Eye (tissue), 1 donor: ENCODE data around the gene SHE.

Experiments used
- DNase-seq: peaks from one replicate; pipeline ENCODE4 v3.0.0-alpha.2; 2015

SHE gene

DNA sequence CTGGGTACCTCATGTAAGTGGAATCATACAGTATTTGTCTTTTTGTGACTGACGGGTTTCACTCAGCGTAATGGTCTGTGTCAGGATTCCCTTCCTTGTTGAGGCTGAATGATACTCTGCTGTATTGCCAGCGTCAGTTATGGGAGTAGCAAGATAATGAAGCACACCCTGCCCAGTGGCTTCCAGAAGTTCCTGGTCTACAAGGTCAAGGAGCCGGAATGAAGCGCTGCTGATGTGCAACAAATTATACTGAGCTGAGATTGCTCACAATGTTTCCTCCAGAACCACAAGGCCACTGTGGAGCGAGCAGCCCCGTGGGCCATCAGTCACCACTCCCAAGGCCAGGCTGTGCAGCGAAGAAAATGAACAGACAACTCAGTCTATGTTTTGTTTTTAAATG lies 24.2 kb downstream of the SHE start:
- no peak for DNase-seq

DNA sequence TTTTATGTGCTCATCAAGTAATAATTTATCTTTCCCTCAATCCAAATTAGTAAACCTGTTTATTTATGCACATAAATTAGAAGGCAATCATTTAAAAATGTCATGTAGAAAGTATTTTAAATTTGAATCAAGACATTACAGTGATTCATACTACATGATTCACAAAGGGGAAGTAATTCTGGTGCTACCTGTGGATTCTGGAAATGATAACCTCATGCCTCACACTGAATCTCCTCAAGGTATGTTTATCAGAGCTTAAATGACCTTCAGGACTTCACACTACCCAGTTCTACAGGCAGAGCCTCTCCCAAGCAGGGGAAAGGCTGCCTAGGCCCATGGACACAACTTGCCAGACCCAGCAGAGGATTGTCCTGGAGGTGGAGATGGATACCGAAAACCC lies 25.4 kb downstream of the SHE start:
- DNase-seq: no peak

DNA sequence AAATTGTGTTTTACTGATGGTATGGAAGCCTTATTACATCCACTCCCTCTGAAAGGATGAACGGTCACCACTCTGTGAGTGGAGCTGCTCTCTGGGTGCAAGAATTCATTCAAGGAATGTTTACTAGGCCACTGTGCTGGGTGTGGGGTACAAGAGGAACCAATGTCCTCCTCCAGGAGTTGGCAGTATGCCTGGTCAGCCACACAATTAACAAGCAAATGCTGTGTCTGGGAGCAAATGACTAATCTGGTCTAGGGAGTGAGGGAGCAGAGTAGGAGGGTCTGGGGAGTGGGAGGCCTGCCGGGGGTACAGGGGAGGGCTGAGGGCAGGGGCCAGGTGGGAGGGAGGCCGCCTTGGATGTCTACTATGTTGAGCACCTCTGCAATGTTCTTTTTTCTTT lies 27.4 kb downstream of the SHE start:
- DNase-seq: no peak

- DNase-seq: no peak
Observed at GRCh38 chr1:154471304-154471703, 30.9 kb downstream of the SHE start.

DNA sequence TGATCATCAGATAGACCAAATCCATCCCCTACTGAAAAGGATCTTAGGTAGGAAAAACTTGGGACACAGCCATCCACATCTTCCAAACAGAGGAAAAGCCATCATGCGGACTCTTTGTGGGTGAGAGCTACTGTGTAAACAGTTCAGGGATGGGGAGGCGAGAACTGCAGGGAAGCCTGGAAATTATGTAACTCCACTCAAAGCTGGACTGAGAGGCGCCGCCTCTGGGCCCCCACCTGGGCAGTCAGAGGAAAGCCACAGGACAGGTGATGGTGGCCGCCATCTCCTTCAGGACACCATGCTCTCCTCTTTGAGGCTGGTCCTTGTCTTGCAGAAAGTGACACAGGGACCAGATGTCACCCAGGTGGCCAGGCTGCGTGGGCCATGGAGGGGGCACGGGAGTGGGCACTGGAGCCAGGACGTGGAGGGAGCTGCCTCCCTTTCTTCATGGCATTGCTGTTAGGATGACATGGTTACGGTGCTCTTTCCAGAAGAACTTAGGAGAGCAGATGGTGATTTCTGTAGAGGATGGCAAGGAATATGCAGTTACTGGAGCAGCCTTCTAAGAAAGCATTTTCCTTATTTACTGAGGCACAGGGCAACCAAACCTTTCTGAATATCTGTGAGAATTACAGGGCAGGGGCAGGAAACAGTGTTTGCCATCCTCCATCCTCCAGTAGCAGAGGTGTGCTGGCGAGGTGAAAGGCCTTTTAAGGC lies 32.2 kb downstream of the SHE start:
- DNase-seq: no peak

DNA sequence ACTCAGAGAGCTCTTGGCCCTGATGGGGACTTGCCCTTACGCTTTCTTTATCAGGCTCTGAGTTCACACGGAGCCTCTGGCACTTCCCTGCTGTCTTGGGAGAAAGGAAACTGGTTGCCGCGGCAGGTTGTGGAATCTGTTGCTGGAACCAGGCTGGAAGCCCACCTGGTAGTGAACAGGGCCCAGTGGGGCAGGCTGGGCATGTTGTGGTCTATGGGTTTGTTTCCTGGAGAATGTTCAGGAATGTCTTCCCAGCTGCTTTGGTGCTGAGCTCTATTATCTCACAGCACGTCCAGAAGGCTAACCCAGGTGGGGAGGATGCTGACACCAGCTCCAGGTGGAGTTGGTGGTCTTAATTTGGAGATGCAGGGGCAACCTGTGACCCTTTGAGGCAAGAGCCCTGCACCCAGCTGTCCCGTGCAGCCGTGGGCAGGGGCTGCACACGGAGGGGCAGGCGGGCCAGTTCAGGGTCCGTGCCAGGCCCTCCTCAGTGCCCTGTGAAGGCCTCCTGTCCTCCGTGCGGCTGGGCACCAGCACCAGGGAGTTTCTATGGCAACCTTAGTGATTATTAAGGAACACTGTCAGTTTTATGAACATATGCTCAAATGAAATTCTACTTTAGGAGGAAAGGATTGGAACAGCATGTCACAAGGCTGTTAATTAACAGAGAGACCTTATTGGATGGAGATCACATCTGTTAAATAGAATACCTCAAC lies 33.5 kb downstream of the SHE start:
- no peak for DNase-seq

- no peak for DNase-seq
Observed at GRCh38 chr1:154467434-154468102, 34.6 kb downstream of the SHE start.

DNA sequence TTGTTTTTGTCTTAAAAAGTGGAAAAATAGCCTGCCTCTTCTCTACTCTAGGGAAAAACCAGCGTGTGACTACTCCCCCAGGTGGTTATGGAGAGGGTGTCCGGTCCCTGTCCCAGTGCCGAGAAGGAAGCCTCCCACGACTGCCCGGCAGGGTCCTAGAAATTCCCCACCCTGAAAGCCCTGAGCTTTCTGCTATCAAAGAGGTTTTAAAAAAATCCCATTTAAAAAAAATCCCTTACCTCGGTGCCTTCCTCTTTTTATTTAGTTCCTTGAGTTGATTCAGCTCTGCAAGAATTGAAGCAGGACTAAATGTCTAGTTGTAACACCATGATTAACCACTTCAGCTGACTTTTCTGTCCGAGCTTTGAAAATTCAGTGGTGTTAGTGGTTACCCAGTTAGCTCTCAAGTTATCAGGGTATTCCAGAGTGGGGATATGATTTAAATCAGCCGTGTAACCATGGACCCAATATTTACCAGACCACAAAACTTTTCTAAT lies 35.2 kb downstream of the SHE start:
- DNase-seq: no peak

DNA sequence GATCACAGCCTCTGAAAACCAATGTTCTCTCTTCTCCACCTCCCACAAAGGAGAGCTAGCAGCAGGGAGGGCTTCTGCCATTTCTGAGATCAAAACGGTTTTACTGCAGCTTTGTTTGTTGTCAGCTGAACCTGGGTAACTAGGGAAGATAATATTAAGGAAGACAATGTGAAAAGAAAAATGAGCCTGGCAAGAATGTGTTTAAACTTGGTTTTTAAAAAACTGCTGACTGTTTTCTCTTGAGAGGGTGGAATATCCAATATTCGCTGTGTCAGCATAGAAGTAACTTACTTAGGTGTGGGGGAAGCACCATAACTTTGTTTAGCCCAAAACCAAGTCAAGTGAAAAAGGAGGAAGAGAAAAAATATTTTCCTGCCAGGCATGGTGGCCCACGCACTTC lies 36.0 kb downstream of the SHE start:
- no peak for DNase-seq

DNA sequence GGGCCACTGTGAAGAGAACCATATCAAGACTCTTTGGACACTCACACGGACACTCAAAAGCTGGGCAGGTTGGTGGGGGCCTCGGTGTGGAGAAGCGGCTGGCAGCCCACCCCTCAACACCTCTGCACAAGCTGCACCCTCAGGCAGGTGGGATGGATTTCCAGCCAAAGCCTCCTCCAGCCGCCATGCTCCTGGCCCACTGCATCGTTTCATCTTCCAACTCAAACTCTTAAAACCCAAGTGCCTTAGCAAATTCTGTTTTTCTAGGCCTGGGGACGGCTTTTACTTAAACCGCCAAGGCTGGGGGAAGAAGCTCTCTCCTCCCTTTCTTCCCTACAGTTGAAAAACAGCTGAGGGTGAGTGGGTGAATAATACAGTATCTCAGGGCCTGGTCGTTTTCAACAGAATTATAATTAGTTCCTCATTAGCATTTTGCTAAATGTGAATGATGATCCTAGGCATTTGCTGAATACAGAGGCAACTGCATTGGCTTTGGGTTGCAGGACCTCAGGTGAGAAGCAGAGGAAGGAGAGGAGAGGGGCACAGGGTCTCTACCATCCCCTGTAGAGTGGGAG lies 36.5 kb downstream of the SHE start:
- DNase-seq: no peak

GRCh38 chr1:154463512-154463990 lies 38.7 kb downstream of the SHE start:
- DNase-seq: no peak

- DNase-seq: no peak
Observed at GRCh38 chr1:154460695-154461260, 41.4 kb downstream of the SHE start.

GRCh38 chr1:154459080-154459479 lies 43.1 kb downstream of the SHE start:
- DNase-seq: no peak

DNA sequence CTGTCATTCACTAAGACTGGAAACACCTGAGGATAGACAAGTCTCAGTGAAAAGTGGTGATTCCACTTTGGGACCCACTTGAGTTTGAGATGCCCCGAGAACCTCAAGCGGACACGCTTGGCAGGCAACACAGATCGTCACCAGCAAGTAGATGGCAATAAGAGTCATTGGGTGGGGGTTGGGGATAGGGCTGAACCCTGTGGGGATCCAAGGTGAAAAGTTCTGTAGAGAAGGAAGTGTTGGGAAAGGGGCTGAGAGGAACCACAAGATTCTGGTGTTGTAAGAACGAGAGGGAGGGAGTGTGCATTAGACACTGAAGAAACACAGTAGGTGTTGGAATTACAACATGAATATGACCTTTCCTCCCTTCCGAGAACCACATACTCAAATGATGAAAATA lies 45.6 kb downstream of the SHE start:
- DNase-seq: no peak

GRCh38 chr1:154454386-154455120 lies 47.7 kb downstream of the SHE start:
- no peak for DNase-seq

DNA sequence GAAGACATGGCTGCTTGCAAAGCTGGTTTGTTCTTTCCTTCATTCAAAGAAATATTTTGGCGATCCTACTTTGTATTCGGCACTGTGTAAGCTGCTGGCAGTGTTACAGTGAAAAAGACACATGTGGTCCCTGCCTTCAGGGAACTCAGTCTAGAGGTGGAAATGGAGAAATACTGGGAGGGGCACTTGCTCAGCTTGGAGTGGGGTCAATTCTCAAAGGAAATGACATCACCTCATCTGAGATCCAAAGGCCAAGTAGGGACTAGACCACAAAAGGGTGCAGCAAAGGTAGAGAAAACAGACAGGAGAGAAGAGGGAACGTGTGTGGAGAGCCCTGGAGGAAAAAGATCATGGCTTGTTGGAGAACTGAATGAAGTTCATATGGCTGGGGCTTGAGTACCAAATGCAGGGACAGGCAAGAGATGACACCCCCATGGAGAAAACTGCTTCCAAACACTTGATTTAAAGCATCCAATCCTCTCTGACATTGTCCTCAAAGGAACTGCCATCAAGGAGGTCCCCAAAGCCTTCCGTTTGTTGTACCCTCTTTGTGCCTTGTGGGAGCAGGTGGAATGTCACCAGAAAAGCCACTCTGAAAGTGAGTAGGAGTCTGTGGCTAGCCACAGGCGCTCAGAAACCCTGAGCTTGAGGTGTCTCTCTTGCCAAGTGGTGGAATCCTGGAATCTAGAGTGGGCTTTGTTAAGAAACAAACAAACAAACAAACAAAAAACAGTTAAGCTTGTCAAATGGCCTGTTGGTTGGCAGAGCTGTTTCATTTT lies 48.4 kb downstream of the SHE start:
- DNase-seq: no peak

- DNase-seq: no peak
Observed at GRCh38 chr1:154453161-154453560, 49.1 kb downstream of the SHE start.

DNA sequence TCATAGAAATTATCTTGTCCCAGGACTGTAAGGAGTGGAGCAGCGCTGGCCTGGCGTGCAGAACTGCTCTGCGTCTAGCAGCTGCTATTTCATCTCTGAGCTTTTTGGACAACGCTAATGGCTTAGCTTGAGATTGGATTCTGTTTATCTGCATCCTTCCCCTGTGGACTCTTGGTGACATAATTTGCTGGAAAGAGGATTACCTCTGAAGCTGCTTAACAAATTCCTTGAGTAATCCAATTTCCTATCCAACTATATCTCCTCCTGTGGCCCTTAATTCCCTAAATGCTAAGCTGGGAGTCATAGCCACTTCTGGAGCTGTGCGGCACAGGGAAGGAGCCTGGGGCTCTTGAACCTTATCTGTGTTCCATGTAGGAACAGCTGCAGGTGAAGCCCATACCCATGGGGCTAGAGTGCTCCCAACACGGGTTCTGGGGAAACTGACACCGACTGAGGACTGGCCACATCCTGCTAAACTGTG lies 53.8 kb downstream of the SHE start:
- DNase-seq: peak; percentile 34

- DNase-seq: no peak
Observed at GRCh38 chr1:154446789-154447188, 55.4 kb downstream of the SHE start.

- no peak for DNase-seq
Observed at GRCh38 chr1:154446292-154446691, 55.9 kb downstream of the SHE start.

- DNase-seq: no peak
Observed at GRCh38 chr1:154445040-154445472, 57.2 kb downstream of the SHE start.
